SW 1271 (cell line): ENCODE measurements around the gene PALM3.
"Not testable (repeated sequence)": the region's sequence is repeated elsewhere in the genome, so short reads cannot be mapped to it uniquely, and the experiment has no call there.

Source experiments
- DNase-seq, 2 experiments: peaks; one replicate each; lab custom pipeline; 2025; lab: John Stamatoyannopoulos, UW

PALM3 gene

DNA sequence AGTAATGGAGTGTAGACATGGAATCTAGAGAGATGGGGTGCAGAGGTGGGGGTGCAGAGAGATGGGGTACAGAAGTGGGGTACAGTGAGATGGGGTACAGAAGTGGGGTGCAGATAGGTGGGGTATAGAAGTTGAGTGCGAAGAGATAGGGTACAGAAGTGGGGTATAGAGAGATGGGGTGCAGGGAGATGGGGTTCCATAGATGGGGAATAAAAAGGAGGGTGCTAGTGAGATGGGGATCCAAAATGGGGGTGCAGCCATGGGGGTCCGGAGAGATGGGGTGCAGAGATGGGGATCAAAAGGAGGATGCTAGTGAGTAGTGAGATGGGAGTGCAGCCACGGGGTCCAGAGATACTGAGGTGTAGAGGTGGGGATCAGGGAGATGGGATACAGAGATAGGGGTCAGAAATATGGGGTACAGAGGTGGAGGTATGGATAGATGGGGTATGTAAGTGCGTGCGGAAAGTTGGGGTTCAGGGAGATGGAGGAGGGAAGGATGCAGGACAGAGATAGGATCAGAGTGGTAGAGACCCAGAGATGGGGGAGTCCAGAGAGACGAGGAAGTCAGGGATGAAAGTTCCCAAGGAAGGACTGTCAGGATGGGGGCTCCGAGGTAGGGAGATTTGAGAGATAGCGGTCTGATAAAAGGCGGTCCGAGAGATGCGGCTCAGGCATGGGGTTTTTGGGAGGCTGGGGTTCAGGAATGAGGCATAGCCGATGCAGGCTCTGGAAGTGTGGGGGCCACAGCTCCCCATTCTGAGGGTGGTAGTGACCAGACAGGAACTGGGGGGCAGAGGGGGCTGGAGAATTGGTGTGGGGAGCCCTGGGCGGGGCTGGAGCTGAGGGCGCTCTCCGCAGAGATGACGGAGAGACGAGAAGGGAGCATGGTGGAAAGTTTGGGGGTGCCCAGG, 3.4 kb downstream of the PALM3 start:
- DNase-seq = no peak

GRCh38 chr19:14056741-14057356, 5.0 kb downstream of the PALM3 start:
- no peak for DNase-seq

DNA sequence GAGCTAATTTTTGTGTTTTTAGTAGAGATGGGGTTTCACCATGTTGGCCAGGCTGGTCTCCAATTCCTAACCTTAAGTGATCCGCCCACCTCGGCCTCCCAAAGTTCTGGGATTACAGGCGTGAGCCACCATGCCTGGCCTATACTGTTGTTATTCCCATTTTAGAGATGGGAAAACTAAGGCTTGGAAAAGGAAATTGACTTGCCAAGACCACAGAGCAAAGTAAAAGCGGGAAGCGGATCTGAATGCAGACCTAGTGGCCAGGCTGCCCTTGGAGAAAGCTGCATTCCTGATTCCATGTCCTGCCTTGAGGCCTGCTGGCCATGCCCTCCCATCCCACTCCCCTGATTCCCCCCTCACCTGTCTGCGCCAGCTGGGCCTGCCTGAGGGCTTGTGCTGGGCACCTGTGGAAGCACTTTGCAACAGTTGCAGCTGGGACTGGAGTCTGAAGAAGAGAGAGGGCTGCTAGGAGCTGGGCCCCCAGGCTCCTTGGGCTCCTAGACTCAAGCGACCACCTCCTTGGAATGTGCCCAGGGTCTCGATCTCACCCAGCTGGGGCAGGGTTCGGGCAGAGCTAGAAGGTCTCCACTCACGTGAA, 5.7 kb downstream of the PALM3 start:
- DNase-seq = no peak

DNA sequence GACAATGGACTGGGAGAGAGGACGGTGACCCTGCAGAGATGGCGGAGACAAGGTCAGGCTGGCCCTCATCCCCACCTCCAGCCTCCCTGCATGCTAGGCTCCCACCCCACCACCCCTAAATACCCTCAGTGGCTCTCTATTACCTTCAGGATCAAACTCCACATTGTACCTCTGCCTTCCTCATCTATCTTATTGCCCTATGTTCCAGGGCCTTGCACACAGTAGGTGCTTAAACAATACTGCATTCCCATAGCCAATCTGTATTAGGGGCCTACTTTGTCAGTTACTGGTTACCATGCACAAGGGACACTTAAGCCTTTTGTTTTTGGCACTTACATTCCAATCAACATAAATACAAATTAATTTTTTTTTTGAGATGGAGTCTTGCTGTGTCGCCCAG, 6.5 kb downstream of the PALM3 start:
- DNase-seq = no peak

- no peak for DNase-seq
Measured at GRCh38 chr19:14054721-14055120, 7.2 kb downstream of the PALM3 start.

GRCh38 chr19:14054099-14054498, 7.8 kb downstream of the PALM3 start:
- no peak for DNase-seq

- no peak for DNase-seq
Measured at GRCh38 chr19:14053500-14053899, 8.4 kb downstream of the PALM3 start.

GRCh38 chr19:14053032-14053431, 8.8 kb downstream of the PALM3 start:
- no peak for DNase-seq

GRCh38 chr19:14052470-14052869, 9.4 kb downstream of the PALM3 start:
- no peak for DNase-seq

GRCh38 chr19:14051980-14052379, 9.9 kb downstream of the PALM3 start:
- no peak for DNase-seq

DNA sequence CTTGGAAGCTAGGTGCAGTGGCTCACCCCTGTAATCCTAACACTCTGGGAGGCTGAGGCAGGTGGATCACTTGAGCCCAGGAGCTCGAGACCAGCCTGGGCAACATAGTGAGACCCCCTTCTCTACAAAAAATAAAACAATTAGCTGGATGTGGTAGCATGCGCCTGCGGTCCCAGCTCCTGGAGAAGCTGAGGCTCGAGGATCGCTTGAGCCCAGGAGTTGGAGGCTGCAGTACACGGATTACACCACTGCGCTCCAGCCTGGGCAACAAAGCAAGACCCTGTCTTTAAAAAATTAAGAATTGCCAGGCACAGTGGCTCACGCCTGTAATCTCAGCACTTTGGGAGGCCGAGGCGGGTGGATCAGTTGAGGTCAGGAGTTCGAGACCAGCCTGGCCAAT, 10.9 kb downstream of the PALM3 start:
- DNase-seq = not testable (repeated sequence)

DNA sequence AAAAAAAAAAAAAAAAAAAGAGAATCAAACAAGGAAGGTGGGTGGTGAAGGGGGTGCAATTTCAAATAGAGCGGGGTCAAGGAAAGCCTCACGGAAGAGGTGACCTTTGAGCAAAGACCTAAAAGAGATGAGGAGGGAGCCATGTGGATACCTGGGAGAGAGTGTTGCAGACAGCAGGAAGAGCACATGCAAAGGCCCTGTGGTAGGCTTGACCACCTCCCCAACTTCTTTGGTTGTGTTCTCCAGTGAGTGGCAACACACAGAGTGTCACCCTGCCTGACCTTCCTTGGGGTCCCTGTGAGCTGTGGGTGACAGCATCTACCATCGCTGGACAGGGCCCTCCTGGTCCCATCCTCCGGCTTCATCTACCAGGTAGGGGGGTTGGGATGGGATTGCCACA, 11.4 kb downstream of the PALM3 start:
- DNase-seq = no peak

GRCh38 chr19:14048443-14049153, 13.3 kb downstream of the PALM3 start:
- DNase-seq = no peak

GRCh38 chr19:14047866-14048265, 14.0 kb downstream of the PALM3 start:
- not testable (repeated sequence) for DNase-seq

DNA sequence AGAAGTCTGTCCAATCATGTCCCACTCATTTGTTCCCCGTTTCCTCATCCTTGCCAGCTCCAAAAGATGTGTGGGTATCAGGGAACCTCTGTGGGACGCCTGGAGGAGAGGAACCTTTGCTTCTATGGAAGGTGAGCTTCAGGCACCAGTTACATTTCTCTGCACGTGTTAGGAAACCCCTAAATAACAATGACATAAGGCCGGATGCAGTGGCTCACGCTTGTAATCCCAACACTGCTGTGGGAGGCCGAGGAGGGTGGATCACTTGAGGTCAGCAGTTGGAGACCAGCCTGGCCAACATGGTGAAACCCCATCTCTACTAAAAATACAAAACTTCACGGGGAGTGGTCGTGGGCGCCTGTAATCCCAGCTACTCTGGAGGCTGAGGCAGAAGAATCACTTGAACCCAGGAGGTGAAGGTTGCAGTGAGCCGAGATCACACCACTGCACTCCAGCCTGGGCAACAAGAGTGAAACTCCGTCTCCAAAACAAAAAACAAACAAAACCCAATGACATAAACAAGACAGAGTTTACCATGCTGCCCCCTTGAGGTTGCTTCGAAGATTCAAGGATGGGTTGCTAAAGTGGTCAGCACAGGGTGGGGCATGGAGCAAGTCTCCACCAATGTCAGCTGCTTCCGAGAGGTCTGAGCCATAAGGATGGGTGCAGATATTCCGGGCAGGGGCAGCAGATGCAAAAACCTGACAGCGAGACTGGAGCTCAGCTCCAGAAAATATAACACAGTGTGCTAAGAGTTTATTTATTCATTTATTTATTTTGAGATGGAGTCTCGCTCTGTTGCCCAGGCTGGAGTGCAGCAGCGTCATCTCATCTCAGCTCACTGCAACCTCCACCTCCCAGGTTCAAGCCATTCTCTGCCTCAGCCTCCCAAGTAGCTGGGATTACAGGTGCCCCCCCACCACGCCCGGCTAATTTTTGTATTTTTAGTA, 18.9 kb downstream of the PALM3 start:
- DNase-seq = peak; percentile 58 to 76

DNA sequence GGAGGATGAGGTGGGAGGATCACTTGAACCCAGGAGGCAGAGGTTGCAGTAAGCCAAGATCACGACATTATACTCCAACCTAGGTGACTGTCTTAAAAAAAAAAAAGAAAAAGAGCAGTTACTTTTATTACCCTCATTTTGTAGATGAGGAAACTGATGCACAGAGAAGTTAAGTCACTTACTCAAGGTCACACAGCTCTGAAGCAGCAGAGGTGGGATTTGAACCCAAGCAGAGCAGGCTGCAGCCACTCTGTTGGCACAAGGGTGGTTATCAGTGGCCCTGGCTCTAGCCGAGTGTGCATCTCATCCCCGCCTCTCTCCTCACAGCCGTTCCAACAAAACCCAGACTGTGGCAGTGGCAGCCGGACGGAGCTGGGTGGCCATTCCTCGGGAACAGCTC, 22.7 kb downstream of the PALM3 start:
- DNase-seq = no peak

DNA sequence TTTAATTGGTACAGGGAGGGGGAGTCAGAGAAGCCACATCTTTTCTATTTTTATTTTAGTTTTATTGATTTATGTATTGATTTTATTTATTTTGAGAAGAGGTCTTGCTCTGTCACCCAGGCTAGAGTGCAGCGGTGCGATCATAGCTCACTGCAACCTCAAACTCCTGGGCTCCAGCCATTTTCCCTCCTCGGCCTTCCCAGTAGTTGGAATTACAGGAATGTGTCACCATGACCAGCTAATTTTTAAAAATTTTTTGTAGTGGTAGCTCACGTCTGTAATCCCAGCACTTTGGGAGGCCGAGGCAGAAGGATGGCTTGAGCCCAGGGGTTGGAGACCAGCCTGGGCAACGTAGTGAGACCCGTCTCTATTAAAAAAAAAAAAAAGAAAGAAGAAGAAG, 26.2 kb downstream of the PALM3 start:
- no peak for DNase-seq

DNA sequence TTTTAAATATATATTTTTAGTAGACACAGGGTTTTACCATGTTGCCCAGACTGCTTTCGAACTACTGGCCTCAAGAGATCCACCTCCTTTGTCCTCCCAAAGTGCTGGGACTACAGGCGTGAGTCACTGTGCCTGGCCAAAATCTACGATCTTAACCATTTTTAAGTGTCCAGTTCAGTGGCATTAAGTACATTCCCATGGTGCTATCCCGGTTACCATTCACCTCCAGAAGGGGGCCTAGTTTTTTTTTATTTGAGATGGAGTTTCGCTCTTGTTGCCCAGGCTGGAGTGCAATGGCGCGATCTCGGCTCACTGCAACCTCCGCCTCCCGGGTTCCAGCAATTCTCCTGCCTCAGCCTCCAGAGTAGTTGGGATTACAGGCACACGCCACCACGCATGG, 26.7 kb downstream of the PALM3 start:
- peak in 1 of 2 experiments; percentile 10 for DNase-seq

- DNase-seq = no peak
Measured at GRCh38 chr19:14033946-14034345, 27.9 kb downstream of the PALM3 start.

- DNase-seq = peak; percentile 52 to 67
Measured at GRCh38 chr19:14031719-14032480, 30.0 kb downstream of the PALM3 start, which contains the start of gene IL27RA. TSS of gene IL27RA (plus strand) at chr19:14031762. CDS start at chr19:14031873, 111 bp downstream.
